HCT116 (cell line): Measurements from ENCODE around the gene OBSCN. TPM values are rescaled to one million over a fixed set of nuclear protein-coding genes. Genes with fewer than 3 reads are reported as not detected.

Experiments
- ATAC-seq: fragments of 200-7000 bp; cut with Tn5 transposase; 2 replicates; pipeline ENCODE4 v1.9.1; 2020; ENCODE audit warnings: mild to moderate bottlenecking, moderate library complexity
- BruUV-seq: library from RNA; stranded (reverse); fragments of 400-500 nt; replicated peaks from 2 replicates; lab custom pipeline; 2021; lab: Mats Ljungman, UMichigan
- CTCF ChIA-PET: fragments of 300-600 bp; sonication (Branson Sonifier 250); formaldehyde crosslinking; loops from one replicate; lab custom pipeline; 2021; ENCODE audit warnings: antibody characterized with exemption; lab: Charles Lee
- POLR2A ChIA-PET: fragments of 300-600, 350-600 bp; sonication (Branson Sonifier 250); formaldehyde crosslinking; loops from one replicate; lab custom pipeline; 2021; ENCODE audit warnings: antibody characterized with exemption; lab: Charles Lee
- RAD21 ChIA-PET, 2 experiments: fragments of 300-600 bp; sonication (Branson Sonifier 250); formaldehyde crosslinking; loops; one replicate each; lab custom pipeline; 2023; ENCODE audit warnings: low total read pairs in 2 of 2; ENCODE audit not compliant: uncharacterized antibody in 2 of 2, unreplicated experiment in 2 of 2, low non-redundant PET in 1 of 2; lab: Charles Lee
- DNase-seq: peaks from one replicate; pipeline ENCODE4 v3.0.0-alpha.2; 2010; ENCODE audit warnings: low read depth, low spot score
- H2AFZ ChIP-seq: fragments of 200-600 bp; shearing (Covaris generic), sonication (generic); 2 replicates; pipeline ENCODE4 v1.6.1; 2017; ENCODE audit warnings: low read depth, mixed run types, mixed read lengths, antibody characterized with exemption, low read length; ENCODE audit not compliant: poor library complexity, severe bottlenecking
- H3K27ac ChIP-seq: 2 replicates; pipeline ENCODE4 v1.5.1; 2012; ENCODE audit warnings: low read depth, low read length
- H3K27me3 ChIP-seq: fragments of 200-600 bp; sonication (generic); 2 replicates; pipeline ENCODE4 v1.6.1; 2016; ENCODE audit warnings: mixed run types, low read length, mixed read lengths; ENCODE audit not compliant: insufficient read depth
- H3K36me3 ChIP-seq, 2 experiments: fragments of 200-500 bp in 1 of 2; fragments of 200-600 bp in 1 of 2; sonication (Bioruptor generic) in 1 of 2; sonication (generic) in 1 of 2; 2 replicates each; pipeline versions ENCODE4 v1.5.1 to v1.6.1; 2014 to 2016; ENCODE audit warnings: low read length in 2 of 2, inconsistent platforms in 1 of 2, mixed read lengths in 1 of 2, mixed run types in 1 of 2; ENCODE audit not compliant: insufficient read depth in 2 of 2, control insufficient read depth in 1 of 2
- H3K4me1 ChIP-seq, 2 experiments: fragments of 200-600 bp in 1 of 2; sonication (generic) in 1 of 2; 2 replicates each; pipeline versions ENCODE4 v1.5.1 to v1.6.1; 2012 to 2017; ENCODE audit warnings: low read length in 2 of 2, inconsistent platforms in 1 of 2, mild to moderate bottlenecking in 1 of 2, mixed read lengths in 1 of 2, mixed run types in 1 of 2, moderate library complexity in 1 of 2; ENCODE audit not compliant: insufficient read depth in 2 of 2, control insufficient read depth in 1 of 2
- H3K4me2 ChIP-seq: fragments of 200-600 bp; sonication (generic); 2 replicates; pipeline ENCODE4 v1.6.1; 2017; ENCODE audit warnings: mixed run types, low read length, mixed read lengths
- H3K4me3 ChIP-seq, 2 experiments: fragments of 200-600 bp in 1 of 2; sonication (generic) in 1 of 2; replicated peaks in 1 of 2; 2 replicates each; pipeline ENCODE4 v1.5.1; 2011 to 2016; ENCODE audit warnings: low read length in 2 of 2, control low read depth in 1 of 2, low read depth in 1 of 2, mild to moderate bottlenecking in 1 of 2, mixed read lengths in 1 of 2, mixed run types in 1 of 2
- H3K79me2 ChIP-seq: fragments of 200-600 bp; sonication (generic); 2 replicates; pipeline ENCODE4 v1.6.1; 2017; ENCODE audit warnings: mild to moderate bottlenecking, mixed run types, low read length, moderate library complexity, mixed read lengths; ENCODE audit not compliant: insufficient read depth
- H3K9ac ChIP-seq: fragments of 200-600 bp; sonication (generic); 2 replicates; pipeline ENCODE4 v1.6.1; 2016; ENCODE audit warnings: low read length, mixed read lengths
- H3K9me2 ChIP-seq: fragments of 200-600 bp; sonication (generic), shearing (Covaris generic); 2 replicates; pipeline ENCODE4 v1.6.1; 2017; ENCODE audit warnings: mixed run types, mild to moderate bottlenecking, moderate library complexity; ENCODE audit not compliant: insufficient read depth
- H3K9me3 ChIP-seq, 2 experiments: fragments of 200-500 bp in 1 of 2; fragments of 200-600 bp in 1 of 2; sonication (Bioruptor generic) in 1 of 2; sonication (generic) in 1 of 2; 2 replicates each; pipeline ENCODE4 v1.6.1; 2014 to 2017; ENCODE audit warnings: low read length in 2 of 2, mixed read lengths in 2 of 2, inconsistent platforms in 1 of 2, low read depth in 1 of 2, mild to moderate bottlenecking in 1 of 2, mixed run types in 1 of 2, moderate library complexity in 1 of 2; ENCODE audit not compliant: control insufficient read depth in 1 of 2, insufficient read depth in 1 of 2
- H4K20me1 ChIP-seq: fragments of 200-600 bp; sonication (generic), shearing (Covaris generic); 2 replicates; pipeline ENCODE4 v1.6.1; 2017; ENCODE audit warnings: mixed run types, mild to moderate bottlenecking, moderate library complexity; ENCODE audit not compliant: insufficient read depth
- CEBPB ChIP-seq: IDR thresholded peaks from 2 replicates; pipeline ENCODE4 v1.6.1; 2012; ENCODE audit warnings: low read depth
- EGR1 ChIP-seq: IDR thresholded peaks from 2 replicates; pipeline ENCODE4 v1.6.1; 2012; ENCODE audit warnings: low read depth
- ELF1 ChIP-seq: IDR thresholded peaks from 2 replicates; pipeline ENCODE4 v1.6.1; 2012; ENCODE audit warnings: low read depth, borderline replicate concordance
- EZH2 ChIP-seq: fragments of 200-600 bp; sonication (generic); IDR thresholded peaks from 2 replicates; pipeline ENCODE4 v1.6.1; 2017; ENCODE audit warnings: antibody characterized with exemption, mixed run types
- EZH2phosphoT487 ChIP-seq: fragments of 200-600 bp; IDR thresholded peaks from 2 replicates; pipeline ENCODE4 v1.6.1; 2018; ENCODE audit warnings: antibody characterized with exemption, borderline replicate concordance
- POLR2AphosphoS5 ChIP-seq: IDR thresholded peaks from 2 replicates; pipeline ENCODE4 v1.6.1; 2011; ENCODE audit warnings: mild to moderate bottlenecking, low read depth, low read length, moderate library complexity
- SP1 ChIP-seq: IDR thresholded peaks from 2 replicates; pipeline ENCODE4 v1.6.1; 2012; ENCODE audit warnings: low read depth
- TCF7L2 ChIP-seq: IDR thresholded peaks from 2 replicates; pipeline ENCODE4 v1.7.0; 2011; ENCODE audit warnings: borderline replicate concordance, inconsistent platforms; ENCODE audit not compliant: insufficient read depth, insufficient read length; ENCODE audit errors: extremely low read depth
- YY1 ChIP-seq: IDR thresholded peaks from 2 replicates; pipeline ENCODE4 v1.6.1; 2011; ENCODE audit warnings: low read length, low read depth, moderate library complexity, mild to moderate bottlenecking; ENCODE audit not compliant: insufficient replicate concordance; ENCODE audit errors: extremely low read depth
- intact Hi-C: fragments of 100-400 bp; cut with micrococcal nuclease; formaldehyde crosslinking; loops from 2 replicates; pipeline ENCODE4 v1.10.0; 2022
- total RNA-seq: library from RNA; stranded (reverse); gene quantifications from one replicate; pipeline ENCODE4 v1.2.1, GENCODE V29; 2021; ENCODE audit not compliant: unreplicated experiment
- TF ChIP-seq, protein P1 (sequence below), 3 experiments: fragments of 200-600 bp in 1 of 3; sonication (generic) in 1 of 3; IDR thresholded peaks in 2 of 3; conservative IDR thresholded peaks in 1 of 3; 2 replicates each; pipeline ENCODE4 v1.5.1; 2012 to 2017; ENCODE audit warnings: low read depth in 2 of 3, low read length in 2 of 3, antibody characterized with exemption in 1 of 3, borderline replicate concordance in 1 of 3, control low read depth in 1 of 3, mild to moderate bottlenecking in 1 of 3, mixed read lengths in 1 of 3, mixed run types in 1 of 3, moderate library complexity in 1 of 3; ENCODE audit not compliant: insufficient read depth in 1 of 3
- TF ChIP-seq, protein P2 (sequence below): IDR thresholded peaks from 2 replicates; pipeline ENCODE4 v1.6.1; 2012
- TF ChIP-seq, protein P3 (sequence below): IDR thresholded peaks from 2 replicates; pipeline ENCODE4 v1.6.1; 2012
- TF ChIP-seq, protein P4 (sequence below): IDR thresholded peaks from 2 replicates; pipeline ENCODE4 v1.6.1; 2012; ENCODE audit warnings: low read depth

OBSCN gene
- total RNA-seq, 1 experiment from 2014 or later: 16.6 TPM

DNA sequence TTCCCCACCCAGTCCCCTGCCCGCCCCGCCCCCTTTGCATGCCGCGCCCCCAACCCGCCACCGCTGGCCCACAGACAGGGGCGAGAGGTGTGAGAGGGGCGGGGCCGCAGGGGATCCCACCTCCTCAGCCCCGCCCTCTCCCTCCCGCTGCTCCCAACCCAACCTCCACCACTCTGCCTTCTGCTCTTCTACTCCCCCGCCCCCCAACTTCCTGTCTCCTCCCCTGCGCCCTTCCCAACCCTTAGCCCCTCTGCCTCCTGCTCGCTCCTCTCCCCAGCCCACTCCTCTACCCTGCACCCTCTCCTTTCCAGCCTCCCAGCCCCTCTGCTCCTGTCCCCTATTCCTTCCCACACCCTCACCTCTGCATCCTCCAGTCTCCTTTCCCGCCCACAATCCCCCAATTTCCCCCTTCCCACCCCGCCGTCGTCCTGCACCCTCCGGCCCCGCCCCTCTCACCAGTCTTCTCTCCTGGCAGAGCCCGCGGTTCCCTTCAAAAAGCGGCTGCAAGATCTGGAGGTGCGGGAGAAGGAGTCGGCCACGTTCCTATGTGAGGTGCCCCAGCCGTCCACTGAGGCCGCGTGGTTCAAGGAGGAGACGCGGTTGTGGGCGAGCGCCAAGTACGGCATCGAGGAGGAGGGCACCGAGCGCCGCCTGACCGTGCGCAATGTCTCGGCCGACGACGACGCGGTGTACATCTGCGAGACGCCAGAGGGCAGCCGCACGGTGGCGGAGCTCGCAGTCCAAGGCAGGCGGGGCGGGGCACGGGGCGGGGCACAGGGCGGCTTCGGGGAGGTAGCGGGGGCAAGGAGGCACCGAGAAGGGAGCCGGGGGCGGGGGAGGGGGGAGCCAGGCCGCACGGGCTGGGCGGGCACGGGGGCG lies 5.4 kb downstream of the OBSCN start:
- no peaks in the 10 kb centered on the region for H4K20me1 ChIP-seq
- no peaks in the 10 kb centered on the region for H3K27me3 ChIP-seq
- peak overlapping the region; percentile 54; the same call in 1 of the 2 replicates for H3K27ac ChIP-seq
- H3K79me2 ChIP-seq: no peaks in the 10 kb centered on the region
- H3K9me2 ChIP-seq: no peaks in the 10 kb centered on the region
- peak overlapping the region; percentile 57 for H3K9ac ChIP-seq
- H3K4me1 ChIP-seq: peaks cover 20 to 35% of the 10 kb centered on the region in 2 experiments
- BruUV-seq: no TSS peak
- no peaks in the 10 kb centered on the region; a peak in 1 of 4 replicates for H3K36me3 ChIP-seq
- intact Hi-C loops: loop anchor here (5.0 kb wide), 1 partner anchor 244 kb away; a partner anchor contains a TSS
- peak overlapping the region; percentile 88 for H3K4me2 ChIP-seq
- H3K9me3 ChIP-seq: no peaks in the 10 kb centered on the region
- DNase-seq (peak; percentile 65), ATAC-seq (peak; percentile 87)
- no peak overlapping the region for H2AFZ ChIP-seq
- peak overlapping the region; percentile 48 to 57 for H3K4me3 ChIP-seq
- ChIA-PET POLR2A (interaction anchor here (0.9 kb wide), 1 partner anchor 10 kb away, joined by 4 read pairs; no protein-coding TSS in a partner anchor), RAD21 (no interaction called here), CTCF (interaction anchor here (0.5 to 1.2 kb wide), 12 partner anchors 10 to 227 kb away, joined by 3 to 5 read pairs (median 3); partner anchors contain the start of gene IBA57)
- TF ChIP-seq, protein P1, sequence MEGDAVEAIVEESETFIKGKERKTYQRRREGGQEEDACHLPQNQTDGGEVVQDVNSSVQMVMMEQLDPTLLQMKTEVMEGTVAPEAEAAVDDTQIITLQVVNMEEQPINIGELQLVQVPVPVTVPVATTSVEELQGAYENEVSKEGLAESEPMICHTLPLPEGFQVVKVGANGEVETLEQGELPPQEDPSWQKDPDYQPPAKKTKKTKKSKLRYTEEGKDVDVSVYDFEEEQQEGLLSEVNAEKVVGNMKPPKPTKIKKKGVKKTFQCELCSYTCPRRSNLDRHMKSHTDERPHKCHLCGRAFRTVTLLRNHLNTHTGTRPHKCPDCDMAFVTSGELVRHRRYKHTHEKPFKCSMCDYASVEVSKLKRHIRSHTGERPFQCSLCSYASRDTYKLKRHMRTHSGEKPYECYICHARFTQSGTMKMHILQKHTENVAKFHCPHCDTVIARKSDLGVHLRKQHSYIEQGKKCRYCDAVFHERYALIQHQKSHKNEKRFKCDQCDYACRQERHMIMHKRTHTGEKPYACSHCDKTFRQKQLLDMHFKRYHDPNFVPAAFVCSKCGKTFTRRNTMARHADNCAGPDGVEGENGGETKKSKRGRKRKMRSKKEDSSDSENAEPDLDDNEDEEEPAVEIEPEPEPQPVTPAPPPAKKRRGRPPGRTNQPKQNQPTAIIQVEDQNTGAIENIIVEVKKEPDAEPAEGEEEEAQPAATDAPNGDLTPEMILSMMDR (IDR thresholded peaks at IDR 0.05 in 2 of 3, conservative IDR thresholded peaks at IDR 0.05 in 1 of 3; ENCODE audit: borderline replicate concordance in 1 of 3, insufficient read depth in 1 of 3, low read depth in 2 of 3, low read length in 2 of 3): peak in 2 of 3 experiments; percentile 45 to 58; a peak in 5 of 6 replicates
- no peak for TF ChIP-seq SP1
- TF ChIP-seq, protein P2, sequence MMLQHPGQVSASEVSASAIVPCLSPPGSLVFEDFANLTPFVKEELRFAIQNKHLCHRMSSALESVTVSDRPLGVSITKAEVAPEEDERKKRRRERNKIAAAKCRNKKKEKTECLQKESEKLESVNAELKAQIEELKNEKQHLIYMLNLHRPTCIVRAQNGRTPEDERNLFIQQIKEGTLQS: no peak
- no peak for TF ChIP-seq EZH2phosphoT487
- no peak for TF ChIP-seq EGR1
- no peak for TF ChIP-seq CEBPB
- TF ChIP-seq ELF1: no peak
- TF ChIP-seq, protein P3, sequence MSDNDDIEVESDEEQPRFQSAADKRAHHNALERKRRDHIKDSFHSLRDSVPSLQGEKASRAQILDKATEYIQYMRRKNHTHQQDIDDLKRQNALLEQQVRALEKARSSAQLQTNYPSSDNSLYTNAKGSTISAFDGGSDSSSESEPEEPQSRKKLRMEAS: peak; percentile 95
- TF ChIP-seq, protein P4, sequence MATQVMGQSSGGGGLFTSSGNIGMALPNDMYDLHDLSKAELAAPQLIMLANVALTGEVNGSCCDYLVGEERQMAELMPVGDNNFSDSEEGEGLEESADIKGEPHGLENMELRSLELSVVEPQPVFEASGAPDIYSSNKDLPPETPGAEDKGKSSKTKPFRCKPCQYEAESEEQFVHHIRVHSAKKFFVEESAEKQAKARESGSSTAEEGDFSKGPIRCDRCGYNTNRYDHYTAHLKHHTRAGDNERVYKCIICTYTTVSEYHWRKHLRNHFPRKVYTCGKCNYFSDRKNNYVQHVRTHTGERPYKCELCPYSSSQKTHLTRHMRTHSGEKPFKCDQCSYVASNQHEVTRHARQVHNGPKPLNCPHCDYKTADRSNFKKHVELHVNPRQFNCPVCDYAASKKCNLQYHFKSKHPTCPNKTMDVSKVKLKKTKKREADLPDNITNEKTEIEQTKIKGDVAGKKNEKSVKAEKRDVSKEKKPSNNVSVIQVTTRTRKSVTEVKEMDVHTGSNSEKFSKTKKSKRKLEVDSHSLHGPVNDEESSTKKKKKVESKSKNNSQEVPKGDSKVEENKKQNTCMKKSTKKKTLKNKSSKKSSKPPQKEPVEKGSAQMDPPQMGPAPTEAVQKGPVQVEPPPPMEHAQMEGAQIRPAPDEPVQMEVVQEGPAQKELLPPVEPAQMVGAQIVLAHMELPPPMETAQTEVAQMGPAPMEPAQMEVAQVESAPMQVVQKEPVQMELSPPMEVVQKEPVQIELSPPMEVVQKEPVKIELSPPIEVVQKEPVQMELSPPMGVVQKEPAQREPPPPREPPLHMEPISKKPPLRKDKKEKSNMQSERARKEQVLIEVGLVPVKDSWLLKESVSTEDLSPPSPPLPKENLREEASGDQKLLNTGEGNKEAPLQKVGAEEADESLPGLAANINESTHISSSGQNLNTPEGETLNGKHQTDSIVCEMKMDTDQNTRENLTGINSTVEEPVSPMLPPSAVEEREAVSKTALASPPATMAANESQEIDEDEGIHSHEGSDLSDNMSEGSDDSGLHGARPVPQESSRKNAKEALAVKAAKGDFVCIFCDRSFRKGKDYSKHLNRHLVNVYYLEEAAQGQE: no peak
- no peak for TF ChIP-seq TCF7L2
- TF ChIP-seq POLR2AphosphoS5: peak; percentile 57; the same call in 1 of the 2 replicates
- TF ChIP-seq EZH2: no peak
- peak; percentile 2 for TF ChIP-seq YY1
